ENCODE data around the gene EML6. TPM values are rescaled to one million over a fixed set of nuclear protein-coding genes. Genes with fewer than 3 reads are reported as not detected.

EML6 gene
- total RNA-seq, 6 donors from 2014 or later, result 1.5 to 7.3 (median 4.0) TPM

- ATAC-seq (ENCODE audit: low FRiP score in 2 of 2) (no peak), DNase-seq (no peak)
- Histone ChIP-seq H3K4me1 (no peaks in the 10 kb centered on the region), H3K27me3 (no peaks in the 10 kb centered on the region), H3K4me3 (no peak overlapping the region), H3K36me3 (no peaks in the 10 kb centered on the region), H3K9me3 (no peaks in the 10 kb centered on the region), H3K27ac (no peak overlapping the region)
- WGBS, 2 donors, result 51 to 55% methylated on average over 2 of the region's 2 CpGs
- TF ChIP-seq POLR2A (IDR thresholded peaks at IDR 0.05) (no peak), CTCF (IDR thresholded peaks at IDR 0.05) (no peak), EP300 (IDR thresholded peaks at IDR 0.05) (no peak), POLR2AphosphoS5 (IDR thresholded peaks at IDR 0.05) (no peak)
Observed at GRCh38 chr2:54845514-54845913, 122.1 kb downstream of the EML6 start.

GRCh38 chr2:54850171-54851122 lies 127.0 kb downstream of the EML6 start:
- WGBS, 2 donors, result 92 to 94% methylated on average over 8 of the region's 8 CpGs
- no peak overlapping the region for H3K27ac ChIP-seq
- DNase-seq, result no peak
- no peaks in the 10 kb centered on the region for H3K9me3 ChIP-seq
- H3K4me3 ChIP-seq, result no peak overlapping the region
- TF ChIP-seq POLR2A (IDR thresholded peaks at IDR 0.05) (no peak), CTCF (IDR thresholded peaks at IDR 0.05) (no peak), POLR2AphosphoS5 (IDR thresholded peaks at IDR 0.05) (no peak), EP300 (IDR thresholded peaks at IDR 0.05) (no peak)
- no peaks in the 10 kb centered on the region for H3K36me3 ChIP-seq
- no peaks in the 10 kb centered on the region for H3K27me3 ChIP-seq
- no peaks in the 10 kb centered on the region for H3K4me1 ChIP-seq
- ATAC-seq (ENCODE audit: low FRiP score in 2 of 2), result no peak

- H3K9me3 ChIP-seq, result no peaks in the 10 kb centered on the region
- H3K4me3 ChIP-seq, result no peak overlapping the region
- no peak for TF ChIP-seq CTCF (IDR thresholded peaks at IDR 0.05)
- TF ChIP-seq POLR2A (IDR thresholded peaks at IDR 0.05), result no peak
- no peak for TF ChIP-seq EP300 (IDR thresholded peaks at IDR 0.05)
- H3K27ac ChIP-seq, result no peak overlapping the region
- DNase-seq, result no peak
- WGBS, 2 donors, result 82 to 83% methylated on average over 5 of the region's 5 CpGs
- no peaks in the 10 kb centered on the region for H3K27me3 ChIP-seq
- H3K4me1 ChIP-seq, result no peaks in the 10 kb centered on the region
- no peaks in the 10 kb centered on the region for H3K36me3 ChIP-seq
- no peak for ATAC-seq (ENCODE audit: low FRiP score in 2 of 2)
Observed at GRCh38 chr2:54853616-54854310, 130.3 kb downstream of the EML6 start.

- no peaks in the 10 kb centered on the region for H3K9me3 ChIP-seq
- H3K36me3 ChIP-seq, result no peaks in the 10 kb centered on the region
- no peak for ATAC-seq (ENCODE audit: low FRiP score in 2 of 2)
- TF ChIP-seq CTCF (IDR thresholded peaks at IDR 0.05), result no peak
- no peak for TF ChIP-seq POLR2AphosphoS5 (IDR thresholded peaks at IDR 0.05)
- TF ChIP-seq EP300 (IDR thresholded peaks at IDR 0.05), result no peak
- no peak for TF ChIP-seq POLR2A (IDR thresholded peaks at IDR 0.05)
- 92 to 95% methylated on average over 2 of the region's 2 CpGs for WGBS, 2 donors
- H3K27ac ChIP-seq, result no peak overlapping the region
- DNase-seq, result no peak
- H3K4me3 ChIP-seq, result no peak overlapping the region
- no peaks in the 10 kb centered on the region for H3K27me3 ChIP-seq
- H3K4me1 ChIP-seq, result no peaks in the 10 kb centered on the region
Observed at GRCh38 chr2:54855434-54855833, 132.0 kb downstream of the EML6 start.

Measured in upper lobe of left lung (tissue), 6 donors.